Measurements from ENCODE around the gene RBM33.

The RBM33 gene

GRCh38 chr7:155644178-155644970 is at the start of gene RBM33 (continued):
- TF ChIP-seq CTCF (tag by site-specific recombination; IDR thresholded peaks at IDR 0.05) = 0 out of 2 replicates have a peak, but pooled peaks have one; percentile 37
- TF ChIP-seq ZNF2 (tag by site-specific recombination; IDR thresholded peaks at IDR 0.05) = peak; percentile 27; the same call in 1 of the 2 replicates
- 0 out of 2 replicates have a peak, but pooled peaks have one; percentile 31 for TF ChIP-seq ZBTB11 (tag by site-specific recombination; conservative IDR thresholded peaks at IDR 0.05; ENCODE audit: low read depth)
- TF ChIP-seq OSR2 (tag by site-specific recombination; IDR thresholded peaks at IDR 0.05) = peak; percentile 47
- TF ChIP-seq PATZ1 (tag by site-specific recombination; IDR thresholded peaks at IDR 0.05) = peak; percentile 54; the same call in 1 of the 2 replicates
- no peak for TF ChIP-seq IKZF3 (tag by site-specific recombination; IDR thresholded peaks at IDR 0.05)
- no peak for TF ChIP-seq ZNF324 (tag by site-specific recombination; IDR thresholded peaks at IDR 0.05)
- no peak for TF ChIP-seq BCL11B (tag by site-specific recombination; IDR thresholded peaks at IDR 0.05; ENCODE audit: low read depth)
- peak; percentile 93 for TF ChIP-seq YY2 (tag by site-specific recombination; IDR thresholded peaks at IDR 0.05)
- peak; percentile 96 for TF ChIP-seq YY1 (tag by site-specific recombination; IDR thresholded peaks at IDR 0.05)
- peak; percentile 81; the same call in 1 of the 2 replicates for TF ChIP-seq ZNF561 (tag by site-specific recombination; IDR thresholded peaks at IDR 0.05; ENCODE audit: borderline replicate concordance)
- TF ChIP-seq ZBTB48 (tag by site-specific recombination; IDR thresholded peaks at IDR 0.05) = 0 out of 2 replicates have a peak, but pooled peaks have one; percentile 47
- peak; percentile 51; the same call in 1 of the 2 replicates for TF ChIP-seq GLIS1 (tag by site-specific recombination; IDR thresholded peaks at IDR 0.05)
- TF ChIP-seq HOXC10 (CRISPR knock-in tag; IDR thresholded peaks at IDR 0.05) = peak; percentile 86
- peak; percentile 94 for TF ChIP-seq ZBTB26 (tag by site-specific recombination; optimal IDR thresholded peaks at IDR 0.05)
- peak; percentile 69 for TF ChIP-seq EGR2 (tag by site-specific recombination; IDR thresholded peaks at IDR 0.05; ENCODE audit: low read depth)
- peak; percentile 44 for TF ChIP-seq ZNF660 (tag by site-specific recombination; IDR thresholded peaks at IDR 0.05)
- TF ChIP-seq ZNF768 (tag by site-specific recombination; IDR thresholded peaks at IDR 0.05) = no peak
- no peak for TF ChIP-seq ZNF670 (tag by site-specific recombination; IDR thresholded peaks at IDR 0.05; ENCODE audit: low read depth)
- peak; percentile 67 for TF ChIP-seq SP3 (tag by site-specific recombination; IDR thresholded peaks at IDR 0.05)
- TF ChIP-seq KLF17 (tag by site-specific recombination; IDR thresholded peaks at IDR 0.05) = 0 out of 2 replicates have a peak, but pooled peaks have one; percentile 19
- TF ChIP-seq ZNF354C (tag by site-specific recombination; IDR thresholded peaks at IDR 0.05; ENCODE audit: borderline replicate concordance, low read depth) = no peak
- peak; percentile 82 for TF ChIP-seq ZFHX2 (tag by site-specific recombination; conservative IDR thresholded peaks at IDR 0.05)
- TF ChIP-seq ZNF175 (tag by site-specific recombination; IDR thresholded peaks at IDR 0.05) = no peak
- peak; percentile 51; the same call in 1 of the 2 replicates for TF ChIP-seq KLF10 (tag by site-specific recombination; IDR thresholded peaks at IDR 0.05)
